Adrenal gland (tissue), 5 donors: ENCODE measurements around the gene KCTD1.

Source experiments
- POLR2A ChIP-seq, 2 donors: fragments of 450-650 bp; IDR thresholded peaks; one replicate each; pipeline ENCODE4 v1.6.1; 2017; ENCODE audit warnings: antibody characterized with exemption in 2 of 2, mild to moderate bottlenecking in 2 of 2, moderate library complexity in 1 of 2
- TF ChIP-seq, protein P1 (sequence below), 6 experiments: fragments of 450-650 bp in 4 of 6; fragments of 200-600 bp in 2 of 6; sonication (generic) in 1 of 6; IDR thresholded peaks; 1 replicate in 5 of 6; 2 replicates in 1 of 6; pipeline versions ENCODE4 v1.5.1 to v1.8.0; 2016 to 2021; ENCODE audit warnings: antibody characterized with exemption in 6 of 6, mild to moderate bottlenecking in 2 of 6, moderate library complexity in 1 of 6
- donor health status: DM: no; HTN: no; CAD: no.

GRCh38 chr18:26503382-26503781 is 45.0 kb downstream of the KCTD1 start:
- TF ChIP-seq POLR2A (IDR thresholded peaks at IDR 0.05): no peak
- TF ChIP-seq, protein P1, sequence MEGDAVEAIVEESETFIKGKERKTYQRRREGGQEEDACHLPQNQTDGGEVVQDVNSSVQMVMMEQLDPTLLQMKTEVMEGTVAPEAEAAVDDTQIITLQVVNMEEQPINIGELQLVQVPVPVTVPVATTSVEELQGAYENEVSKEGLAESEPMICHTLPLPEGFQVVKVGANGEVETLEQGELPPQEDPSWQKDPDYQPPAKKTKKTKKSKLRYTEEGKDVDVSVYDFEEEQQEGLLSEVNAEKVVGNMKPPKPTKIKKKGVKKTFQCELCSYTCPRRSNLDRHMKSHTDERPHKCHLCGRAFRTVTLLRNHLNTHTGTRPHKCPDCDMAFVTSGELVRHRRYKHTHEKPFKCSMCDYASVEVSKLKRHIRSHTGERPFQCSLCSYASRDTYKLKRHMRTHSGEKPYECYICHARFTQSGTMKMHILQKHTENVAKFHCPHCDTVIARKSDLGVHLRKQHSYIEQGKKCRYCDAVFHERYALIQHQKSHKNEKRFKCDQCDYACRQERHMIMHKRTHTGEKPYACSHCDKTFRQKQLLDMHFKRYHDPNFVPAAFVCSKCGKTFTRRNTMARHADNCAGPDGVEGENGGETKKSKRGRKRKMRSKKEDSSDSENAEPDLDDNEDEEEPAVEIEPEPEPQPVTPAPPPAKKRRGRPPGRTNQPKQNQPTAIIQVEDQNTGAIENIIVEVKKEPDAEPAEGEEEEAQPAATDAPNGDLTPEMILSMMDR (IDR thresholded peaks at IDR 0.05): no peak
